ACC112 (cell line): ENCODE data around the gene PPP5C.
A peak's percentile ranks its signal among the peaks of the same experiment; 100 is the strongest.
"Not testable (repeated sequence)": the region's sequence is repeated elsewhere in the genome, so short reads cannot be mapped to it uniquely, and the experiment has no call there.

ENCODE experiments used
- H2AFZ ChIP-seq: fragments of 200-600 bp; sonication (generic); one replicate; pipeline ENCODE4 v1.6.0; 2017; ENCODE audit warnings: antibody characterized with exemption, low read length; ENCODE audit not compliant: unreplicated experiment
- H3K27ac ChIP-seq: fragments of 200-600 bp; sonication (generic); 2 replicates; pipeline ENCODE4 v1.5.1; 2014; ENCODE audit warnings: low read depth, mild to moderate bottlenecking, antibody characterized with exemption, low read length, moderate library complexity
- H3K27me3 ChIP-seq: fragments of 200-600 bp; sonication (generic); 2 replicates; pipeline ENCODE4 v1.6.1; 2014; ENCODE audit warnings: mild to moderate bottlenecking, antibody characterized with exemption, low read length, moderate library complexity, mixed read lengths; ENCODE audit not compliant: insufficient read depth
- H3K36me3 ChIP-seq: fragments of 200-600 bp; sonication (generic); 2 replicates; pipeline ENCODE4 v1.6.1; 2016; ENCODE audit warnings: mild to moderate bottlenecking, antibody characterized with exemption, low read length, moderate library complexity, mixed read lengths; ENCODE audit not compliant: insufficient read depth
- H3K4me1 ChIP-seq: fragments of 200-600 bp; sonication (generic); one replicate; pipeline ENCODE4 v1.6.1; 2016; ENCODE audit warnings: low read length, mixed read lengths; ENCODE audit not compliant: insufficient read depth, unreplicated experiment, control insufficient read depth
- H3K4me3 ChIP-seq: fragments of 200-600 bp; sonication (generic); 2 replicates; pipeline ENCODE4 v1.5.1; 2014; ENCODE audit warnings: mild to moderate bottlenecking, low read depth, low read length
- H3K79me2 ChIP-seq: fragments of 200-600 bp; sonication (generic); one replicate; pipeline ENCODE4 v1.6.0; 2016; ENCODE audit warnings: low read length; ENCODE audit not compliant: control insufficient read depth, unreplicated experiment, insufficient read depth

The PPP5C gene

DNA sequence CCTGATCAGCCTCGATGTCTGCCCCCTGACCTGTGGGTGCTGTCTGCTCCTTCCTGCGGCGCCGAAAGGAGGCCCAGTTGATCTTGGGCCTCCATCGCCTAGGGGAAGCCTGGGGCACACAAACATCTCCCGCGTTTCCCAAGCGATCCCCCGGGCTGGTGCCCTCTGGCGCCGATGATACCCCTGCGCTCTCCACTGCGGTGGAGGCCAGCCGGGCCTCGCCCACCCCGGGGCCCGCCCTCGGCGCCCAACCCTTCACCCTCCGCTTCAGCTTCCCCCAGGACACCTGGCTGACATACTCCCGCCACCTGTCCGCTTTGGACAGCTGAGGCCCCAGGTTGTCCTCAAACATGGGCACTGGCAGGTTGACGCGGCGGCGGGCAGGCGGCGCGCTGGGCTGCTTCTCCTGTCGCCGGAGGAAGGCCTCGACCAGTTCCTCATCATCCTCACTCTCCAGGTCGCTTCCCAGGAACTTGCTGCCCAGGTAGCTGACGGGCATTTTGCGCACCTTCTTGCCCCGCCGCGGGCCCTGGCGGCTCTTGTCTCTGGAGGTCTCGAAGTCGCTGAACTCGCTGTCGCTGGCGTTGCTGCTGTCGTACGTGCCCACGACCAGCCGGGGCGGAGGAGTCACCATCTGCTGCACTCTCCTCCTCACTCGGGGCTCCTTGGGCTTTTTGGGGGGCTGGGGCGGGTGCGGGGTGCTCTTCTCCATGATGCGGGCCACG, 65.2 kb downstream of the PPP5C start:
- Histone ChIP-seq H3K4me1 (peaks cover 5% of the 10 kb centered on the region), H3K27ac (no peak overlapping the region), H3K36me3 (no peaks in the 10 kb centered on the region), H2AFZ (no peak overlapping the region), H3K27me3 (peaks cover 12% of the 10 kb centered on the region; the same call in 1 of the 2 replicates), H3K4me3 (peak overlapping the region; percentile 77), H3K79me2 (peaks cover 8% of the 10 kb centered on the region)

DNA sequence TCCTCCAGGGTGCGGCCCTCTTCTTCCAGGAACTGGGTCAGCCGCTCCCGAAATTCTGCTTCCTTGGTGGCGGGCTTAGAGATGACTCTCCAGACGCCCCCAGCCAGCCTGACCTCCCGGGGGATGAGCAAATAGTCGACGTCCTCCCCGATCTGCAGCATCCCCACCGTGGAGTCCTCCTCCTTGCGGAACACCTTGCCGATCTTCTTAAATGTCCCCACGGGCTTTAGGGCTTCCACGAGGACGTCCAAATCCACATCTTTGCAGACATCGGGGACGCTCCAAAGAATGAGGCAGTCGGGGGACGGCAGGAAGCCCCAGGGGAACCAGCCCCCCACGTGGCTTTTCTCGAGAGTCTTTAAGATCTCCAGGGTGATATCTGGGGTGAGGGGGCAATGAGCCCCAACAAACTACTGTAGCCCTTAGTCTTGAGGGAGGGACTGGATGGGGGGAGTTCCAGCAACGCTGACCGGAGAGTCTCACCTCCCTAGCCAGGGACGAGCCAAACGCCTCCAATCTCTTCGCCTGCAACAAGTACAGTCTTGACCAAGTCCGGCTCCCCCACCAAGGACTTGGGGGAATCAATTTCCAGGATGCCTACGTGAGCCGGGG, 65.9 kb downstream of the PPP5C start:
- Histone ChIP-seq H3K36me3 (no peaks in the 10 kb centered on the region), H3K27ac (no peak overlapping the region), H3K4me3 (peak overlapping the region; percentile 77), H3K79me2 (peaks cover 8% of the 10 kb centered on the region), H2AFZ (no peak overlapping the region), H3K4me1 (peaks cover 5% of the 10 kb centered on the region), H3K27me3 (peaks cover 12% of the 10 kb centered on the region; the same call in 1 of the 2 replicates)

DNA sequence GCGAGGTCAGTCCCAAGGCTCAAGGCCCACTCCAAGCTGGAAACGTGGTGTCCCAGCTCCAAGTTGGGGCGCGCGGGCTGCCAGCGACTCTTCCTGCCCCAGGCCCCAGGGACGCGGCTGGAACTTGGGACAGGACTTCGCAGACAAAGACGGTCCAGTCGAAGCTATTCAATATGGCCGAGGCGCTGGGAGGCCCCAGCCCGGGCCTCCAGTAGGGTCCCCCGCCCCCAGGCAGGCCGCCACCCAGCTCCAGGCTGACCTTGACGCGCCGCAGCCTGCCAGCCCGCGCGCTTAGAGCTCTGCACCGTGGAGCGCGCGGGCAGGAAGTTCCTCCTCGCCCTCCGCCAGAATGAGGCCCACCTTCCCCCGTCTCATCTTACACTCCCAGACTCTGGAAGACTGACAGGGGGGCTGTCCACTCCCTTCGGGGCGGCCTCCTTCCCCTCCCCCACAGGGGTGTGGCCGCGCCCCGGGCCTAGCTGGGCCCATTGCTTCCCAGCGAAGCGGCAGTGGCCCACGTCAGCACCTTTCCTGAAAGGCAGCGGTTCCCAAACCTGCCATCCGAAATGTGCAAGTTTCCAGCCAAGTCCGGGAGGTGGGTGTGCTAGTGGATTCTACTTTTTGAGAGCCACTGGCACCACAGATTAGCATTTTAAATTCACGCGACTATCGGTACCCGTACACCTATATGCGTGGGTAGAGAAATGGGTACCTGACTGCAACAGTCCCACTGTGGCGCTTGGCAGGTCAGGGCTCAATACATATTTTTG, 66.6 kb downstream of the PPP5C start, which contains the start of gene CCDC8:
CCDC8 (minus strand) TSS at position 303 of the 770 bp plus-strand sequence. CDS start 754 bp downstream, outside the sequence.
- Histone ChIP-seq H3K27ac (no peak within 1 kb of the TSS), H2AFZ (no peak within 1 kb of the TSS), H3K4me1 (peaks cover 4% of the 10 kb centered on the region), H3K36me3 (no peaks in the 10 kb centered on the region), H3K4me3 (peak within 1 kb of the TSS; percentile 77), H3K27me3 (peaks cover 12% of the 10 kb centered on the region; the same call in 1 of the 2 replicates), H3K79me2 (peaks cover 8% of the 10 kb centered on the region)

DNA sequence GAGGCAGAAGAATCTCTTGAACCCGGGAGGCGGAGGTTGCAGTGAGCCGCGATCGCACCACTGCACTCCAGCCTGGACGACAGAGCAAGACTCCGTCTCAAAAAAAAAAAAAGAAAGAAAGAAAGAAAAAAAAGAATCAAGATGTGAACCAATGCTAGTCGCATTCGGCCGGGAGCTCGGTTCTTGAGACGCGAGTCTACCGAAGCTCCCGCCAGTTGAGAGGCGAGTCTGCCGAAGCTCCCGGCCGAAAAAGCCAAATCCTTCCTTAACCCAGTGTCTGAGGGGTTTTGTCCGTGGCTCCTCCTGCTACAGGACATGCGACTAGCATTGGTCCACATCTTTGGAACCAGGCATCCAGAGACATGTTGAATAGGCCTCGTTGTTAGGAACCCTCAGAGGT, 68.0 kb downstream of the PPP5C start:
- not testable (repeated sequence) for H2AFZ ChIP-seq, H3K36me3 ChIP-seq, H3K4me1 ChIP-seq, H3K4me3 ChIP-seq, H3K79me2 ChIP-seq, H3K27ac ChIP-seq
- peaks cover 12% of the 10 kb centered on the region; the same call in 1 of the 2 replicates for H3K27me3 ChIP-seq

DNA sequence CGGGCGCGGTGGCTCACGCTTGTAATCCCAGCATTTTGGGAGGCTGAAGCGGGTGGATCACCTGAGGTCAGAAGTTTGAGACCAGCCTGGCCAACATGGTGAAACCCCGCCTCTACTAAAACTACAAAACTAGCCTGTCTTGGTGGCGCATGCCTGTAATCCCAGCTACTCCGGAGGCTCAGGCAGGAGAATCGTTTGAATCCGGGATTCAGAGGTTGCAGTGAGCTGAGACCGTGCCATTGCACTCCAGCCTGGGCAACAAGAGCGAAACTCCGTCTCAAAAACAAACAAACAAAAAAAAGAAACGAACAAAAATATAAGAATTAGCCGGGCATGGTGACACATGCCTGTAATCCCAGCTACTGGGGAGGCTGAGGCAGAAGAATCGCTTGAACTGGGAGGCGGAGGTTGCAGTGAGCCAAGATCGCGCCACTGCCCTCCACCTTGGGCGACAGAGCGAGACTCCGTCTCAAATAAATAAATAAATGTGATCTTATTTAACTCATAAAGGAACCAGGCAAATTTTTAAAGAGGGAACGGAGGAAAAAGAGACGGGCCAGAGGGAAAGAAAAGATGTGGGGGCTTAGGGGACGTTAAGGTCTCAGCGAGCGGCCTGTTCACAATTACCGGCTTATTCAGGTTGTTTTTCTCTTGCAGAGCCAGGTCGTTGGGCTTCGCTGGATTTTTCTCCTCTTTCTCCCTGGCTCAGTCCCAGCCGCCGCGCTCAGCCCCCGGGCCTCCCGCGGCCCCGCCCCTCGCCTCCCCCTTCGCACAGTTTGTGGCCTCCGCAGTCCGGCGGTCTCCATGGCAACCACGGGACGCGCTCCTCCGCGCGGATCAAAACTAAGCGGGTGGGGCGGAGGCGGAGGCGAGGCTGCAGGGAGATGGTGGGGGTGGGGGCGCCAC, 69.2 kb downstream of the PPP5C start:
- H3K79me2 ChIP-seq, H3K36me3 ChIP-seq, H3K4me1 ChIP-seq: not testable (repeated sequence)
- Histone ChIP-seq H3K4me3 (peak overlapping the region; percentile 60), H3K27me3 (peaks cover 12% of the 10 kb centered on the region; the same call in 1 of the 2 replicates), H2AFZ (peak overlapping the region; percentile 33), H3K27ac (0 out of 2 replicates have a peak overlapping the region, but pooled peaks have one; percentile 4)

DNA sequence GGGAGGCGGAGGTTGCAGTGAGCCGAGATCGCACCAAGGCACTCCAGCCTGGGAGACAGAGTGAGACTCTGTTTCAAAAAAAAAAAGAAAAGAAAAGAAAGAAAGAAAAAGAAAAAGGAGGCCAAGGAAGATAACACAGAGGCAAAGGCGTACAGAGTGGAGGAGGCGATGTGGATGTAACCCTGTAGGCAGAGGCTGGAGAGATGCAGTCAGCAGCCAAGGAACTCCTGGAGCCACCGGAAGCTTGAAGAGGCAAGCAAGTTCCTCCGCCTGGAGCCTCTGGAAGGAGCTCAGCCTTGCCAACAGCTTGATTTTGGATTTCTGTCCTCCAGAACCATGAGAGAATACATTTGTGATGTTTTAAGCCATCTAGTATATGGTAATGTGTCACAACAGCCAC, 73.2 kb downstream of the PPP5C start:
- Histone ChIP-seq H2AFZ (no peak overlapping the region), H3K4me3 (no peak overlapping the region), H3K79me2 (no peaks in the 10 kb centered on the region), H3K4me1 (no peaks in the 10 kb centered on the region), H3K27ac (no peak overlapping the region), H3K27me3 (no peaks in the 10 kb centered on the region), H3K36me3 (no peaks in the 10 kb centered on the region)

DNA sequence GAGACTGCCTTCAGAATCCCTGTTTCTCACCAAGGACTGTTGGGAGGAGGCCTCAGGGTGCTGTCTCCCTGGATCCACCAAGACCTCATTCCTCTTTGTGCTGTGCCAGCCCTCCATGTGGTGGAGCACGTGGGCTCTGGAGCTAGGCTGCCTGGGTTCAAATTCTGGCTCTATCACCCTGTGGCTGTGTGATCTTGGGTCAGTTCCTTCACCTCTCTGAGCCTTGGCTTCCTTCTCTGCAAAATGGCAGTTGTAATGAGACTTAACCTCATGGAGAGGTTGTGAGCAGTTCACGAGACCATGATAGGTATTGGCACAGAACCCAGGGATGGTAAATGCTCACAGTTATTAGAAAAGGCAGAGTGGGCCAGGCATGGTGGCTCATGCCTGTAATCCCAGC, 75.5 kb downstream of the PPP5C start:
- no peaks in the 10 kb centered on the region for H3K4me1 ChIP-seq
- H3K27me3 ChIP-seq = 0 out of 2 replicates have a peak, but pooled peaks cover 4% of the 10 kb centered on the region
- H2AFZ ChIP-seq = no peak overlapping the region
- H3K27ac ChIP-seq = no peak overlapping the region
- H3K4me3 ChIP-seq = no peak overlapping the region
- no peaks in the 10 kb centered on the region for H3K36me3 ChIP-seq
- H3K79me2 ChIP-seq = no peaks in the 10 kb centered on the region

DNA sequence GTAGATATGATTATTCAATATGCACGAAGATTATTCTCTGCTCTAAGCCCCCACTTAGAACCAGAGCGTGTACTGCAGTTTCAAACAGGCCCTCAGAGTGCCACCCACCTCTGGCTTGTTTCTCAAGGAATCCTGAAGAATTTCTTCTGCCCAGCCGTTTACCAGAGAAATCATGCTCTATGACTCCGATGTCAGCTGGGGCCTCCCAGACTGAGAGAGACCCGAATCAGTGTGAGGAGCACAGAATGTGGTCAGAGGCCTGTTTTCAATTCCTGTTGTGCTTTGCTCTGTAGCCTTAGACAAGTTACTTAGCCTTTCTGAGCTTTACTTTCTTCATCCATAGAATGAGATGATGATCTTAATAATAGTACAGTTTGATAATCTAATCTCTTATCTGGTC, 76.3 kb downstream of the PPP5C start:
- no peaks in the 10 kb centered on the region for H3K79me2 ChIP-seq
- H3K4me1 ChIP-seq = no peaks in the 10 kb centered on the region
- H3K27me3 ChIP-seq = 0 out of 2 replicates have a peak, but pooled peaks cover 4% of the 10 kb centered on the region
- H3K36me3 ChIP-seq = no peaks in the 10 kb centered on the region
- H3K27ac ChIP-seq = no peak overlapping the region
- H3K4me3 ChIP-seq = no peak overlapping the region
- no peak overlapping the region for H2AFZ ChIP-seq

DNA sequence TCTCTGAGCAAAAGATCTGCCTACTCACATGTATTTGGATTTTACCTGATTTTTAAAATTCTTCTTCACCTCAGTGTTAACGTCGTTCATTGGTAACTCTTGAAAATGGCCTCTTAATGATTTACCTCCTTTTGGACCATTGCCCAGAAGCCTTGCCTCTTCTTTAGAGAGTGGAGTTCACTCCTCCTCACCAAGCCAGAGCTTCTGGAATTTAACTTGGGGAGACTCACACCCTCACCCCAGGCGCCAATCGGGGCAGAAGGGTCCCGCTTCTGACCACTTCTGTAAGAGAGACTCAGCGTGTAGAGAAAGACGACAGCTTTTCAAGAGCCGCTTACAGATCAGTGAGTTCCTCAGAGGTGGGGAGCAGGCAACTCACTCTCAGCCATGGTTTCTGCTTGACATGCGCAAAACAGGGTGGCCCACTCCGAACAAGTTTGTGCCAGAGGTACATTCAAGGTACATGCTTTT, 79.2 kb downstream of the PPP5C start:
- Histone ChIP-seq H2AFZ (no peak overlapping the region), H3K36me3 (no peaks in the 10 kb centered on the region), H3K79me2 (no peaks in the 10 kb centered on the region), H3K27me3 (0 out of 2 replicates have a peak, but pooled peaks cover 4% of the 10 kb centered on the region), H3K4me1 (no peaks in the 10 kb centered on the region), H3K27ac (no peak overlapping the region), H3K4me3 (peak overlapping the region; percentile 71)
